Neutrophil (primary cell): ENCODE results near the gene ASPHD2.

Source experiments
- H3K27ac ChIP-seq: fragments of 200-600 bp; sonication (generic); 2 replicates; pipeline ENCODE4 v1.5.1; 2016; ENCODE audit warnings: mild to moderate bottlenecking, moderate library complexity
- H3K27me3 ChIP-seq: fragments of 200-600 bp; sonication (generic); 2 replicates; pipeline ENCODE4 v1.6.0; 2016; ENCODE audit warnings: mild to moderate bottlenecking
- H3K36me3 ChIP-seq: fragments of 200-600 bp; sonication (generic); 2 replicates; pipeline ENCODE4 v1.5.1; 2017
- H3K4me1 ChIP-seq, 2 experiments: fragments of 200-600 bp in 1 of 2; sonication (generic) in 1 of 2; 1 replicate in 1 of 2; 2 replicates in 1 of 2; pipeline versions ENCODE4 v1.5.1 to v1.6.1; 2013 to 2016; ENCODE audit warnings: low read depth in 1 of 2, low read length in 1 of 2, mild to moderate bottlenecking in 1 of 2, moderate library complexity in 1 of 2; ENCODE audit not compliant: control insufficient read depth in 1 of 2, insufficient read depth in 1 of 2
- H3K4me3 ChIP-seq, 2 experiments: fragments of 200-600 bp in 1 of 2; sonication (generic) in 1 of 2; 1 replicate in 1 of 2; 2 replicates in 1 of 2; pipeline ENCODE4 v1.5.1; 2013 to 2016; ENCODE audit warnings: low read depth in 1 of 2, low read length in 1 of 2, mild to moderate bottlenecking in 1 of 2, moderate library complexity in 1 of 2
- H3K9me3 ChIP-seq: fragments of 200-600 bp; sonication (generic); 2 replicates; pipeline ENCODE4 v1.5.1; 2016
- TF ChIP-seq, protein P1 (sequence below): fragments of 200-600 bp; sonication (generic); IDR thresholded peaks from 2 replicates; pipeline ENCODE4 v1.5.1; 2016; ENCODE audit warnings: antibody characterized with exemption

Gene ASPHD2

DNA sequence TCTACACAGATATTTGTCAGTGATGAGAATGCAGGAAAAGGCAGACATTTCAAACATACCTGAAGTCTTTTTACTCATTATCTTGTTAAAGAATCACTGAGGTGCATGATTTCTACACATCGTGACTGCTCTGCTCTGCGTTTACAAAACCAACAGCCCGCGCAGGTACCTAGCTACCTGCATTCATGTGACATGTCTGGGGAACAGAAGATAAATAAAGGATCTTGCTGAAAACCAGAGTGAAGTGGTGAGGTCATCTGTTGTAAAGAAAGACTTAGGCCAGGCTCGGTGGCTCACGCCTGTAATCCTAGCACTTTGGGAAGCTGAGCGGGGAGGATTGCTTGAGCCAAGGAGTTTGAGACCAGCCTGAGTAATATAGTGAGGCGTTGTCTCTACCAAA is 15.7 kb downstream of the ASPHD2 start:
- TF ChIP-seq, protein P1, sequence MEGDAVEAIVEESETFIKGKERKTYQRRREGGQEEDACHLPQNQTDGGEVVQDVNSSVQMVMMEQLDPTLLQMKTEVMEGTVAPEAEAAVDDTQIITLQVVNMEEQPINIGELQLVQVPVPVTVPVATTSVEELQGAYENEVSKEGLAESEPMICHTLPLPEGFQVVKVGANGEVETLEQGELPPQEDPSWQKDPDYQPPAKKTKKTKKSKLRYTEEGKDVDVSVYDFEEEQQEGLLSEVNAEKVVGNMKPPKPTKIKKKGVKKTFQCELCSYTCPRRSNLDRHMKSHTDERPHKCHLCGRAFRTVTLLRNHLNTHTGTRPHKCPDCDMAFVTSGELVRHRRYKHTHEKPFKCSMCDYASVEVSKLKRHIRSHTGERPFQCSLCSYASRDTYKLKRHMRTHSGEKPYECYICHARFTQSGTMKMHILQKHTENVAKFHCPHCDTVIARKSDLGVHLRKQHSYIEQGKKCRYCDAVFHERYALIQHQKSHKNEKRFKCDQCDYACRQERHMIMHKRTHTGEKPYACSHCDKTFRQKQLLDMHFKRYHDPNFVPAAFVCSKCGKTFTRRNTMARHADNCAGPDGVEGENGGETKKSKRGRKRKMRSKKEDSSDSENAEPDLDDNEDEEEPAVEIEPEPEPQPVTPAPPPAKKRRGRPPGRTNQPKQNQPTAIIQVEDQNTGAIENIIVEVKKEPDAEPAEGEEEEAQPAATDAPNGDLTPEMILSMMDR, result no peak
- no peak overlapping the region for H3K4me3 ChIP-seq
- H3K36me3 ChIP-seq, result peaks cover under 1% of the 10 kb centered on the region

DNA sequence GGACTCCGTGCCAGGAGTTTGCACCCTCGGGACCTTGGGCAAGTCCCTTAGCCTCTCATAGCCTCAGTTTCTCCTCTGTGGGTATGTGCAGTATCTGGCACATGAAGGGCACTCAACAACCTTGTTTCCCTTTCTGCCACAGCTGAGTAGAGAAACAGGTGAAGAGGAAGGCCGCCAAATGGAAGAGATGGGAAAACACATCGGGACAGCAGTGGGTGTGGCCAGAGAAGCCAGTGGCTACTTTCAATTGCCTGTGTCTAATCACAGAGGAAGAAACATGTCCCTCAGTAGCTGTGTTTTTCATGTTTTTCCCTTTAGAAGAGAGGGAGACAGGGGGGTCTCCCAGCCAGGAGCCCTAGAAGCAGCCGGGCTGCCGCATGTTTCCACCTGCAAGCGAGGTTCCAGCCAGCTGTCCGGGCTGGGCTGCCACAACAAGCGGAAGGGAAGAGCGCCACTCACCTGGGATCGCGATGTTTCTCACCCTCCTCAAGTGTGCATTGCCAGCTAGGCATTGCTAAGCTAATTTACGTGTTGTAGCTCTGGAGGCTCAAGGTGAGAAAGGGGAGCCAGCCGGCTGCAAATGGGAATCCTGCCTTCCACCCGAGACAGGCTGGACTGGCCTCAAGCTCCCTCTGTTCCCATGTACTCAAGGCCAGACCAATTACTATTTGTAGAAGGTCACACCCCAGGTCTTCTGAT is 16.7 kb downstream of the ASPHD2 start:
- no peaks in the 10 kb centered on the region for H3K27me3 ChIP-seq
- H3K36me3 ChIP-seq, result peaks cover 10% of the 10 kb centered on the region
- no peaks in the 10 kb centered on the region for H3K9me3 ChIP-seq
- TF ChIP-seq, protein P1, result no peak
- no peak overlapping the region for H3K27ac ChIP-seq
- H3K4me3 ChIP-seq, result no peak overlapping the region
- H3K4me1 ChIP-seq, result no peaks in the 10 kb centered on the region

More for the DNA sequence above, 15.7 kb downstream of the ASPHD2 start:
- Histone ChIP-seq H3K27ac (no peak overlapping the region), H3K9me3 (no peaks in the 10 kb centered on the region), H3K27me3 (no peaks in the 10 kb centered on the region), H3K4me1 (no peaks in the 10 kb centered on the region)

DNA sequence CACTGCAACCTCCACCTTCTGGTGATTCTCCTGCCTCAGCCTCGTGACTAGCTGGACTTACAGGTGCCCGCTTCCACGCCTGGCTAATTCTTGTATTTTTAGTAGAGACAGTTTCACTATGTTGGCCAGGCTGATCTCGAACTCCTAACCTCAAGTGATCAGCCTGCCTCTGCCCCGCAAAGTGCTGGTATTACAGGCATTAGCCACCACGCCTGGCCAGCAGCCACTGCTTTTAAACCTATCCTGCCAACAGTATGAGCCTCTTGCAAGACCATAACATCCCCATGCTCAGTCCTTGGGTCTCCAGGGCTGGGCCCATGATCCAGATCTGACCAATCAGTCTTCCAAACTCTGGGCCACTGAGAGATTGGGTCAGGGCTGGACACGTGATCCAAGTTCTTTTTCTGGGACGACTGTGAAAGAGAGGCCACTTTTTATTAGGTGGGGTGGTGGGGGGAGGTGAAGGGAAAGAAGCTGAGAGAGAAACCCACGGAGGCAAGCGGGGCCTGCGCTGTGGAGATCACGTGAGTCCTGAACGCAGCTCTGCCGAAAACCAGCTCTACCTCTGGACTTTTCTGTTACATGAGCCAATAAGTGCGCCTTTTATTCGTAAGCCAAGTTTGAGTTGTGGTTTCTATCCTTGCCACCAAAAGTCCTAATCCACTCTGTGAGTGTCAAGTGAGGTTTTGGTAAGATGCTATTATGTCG is 17.9 kb downstream of the ASPHD2 start:
- Histone ChIP-seq H3K4me3 (no peak overlapping the region), H3K9me3 (no peaks in the 10 kb centered on the region), H3K27me3 (no peaks in the 10 kb centered on the region), H3K27ac (no peak overlapping the region), H3K4me1 (no peaks in the 10 kb centered on the region), H3K36me3 (peaks cover 22% of the 10 kb centered on the region)
- TF ChIP-seq, protein P1, result no peak

DNA sequence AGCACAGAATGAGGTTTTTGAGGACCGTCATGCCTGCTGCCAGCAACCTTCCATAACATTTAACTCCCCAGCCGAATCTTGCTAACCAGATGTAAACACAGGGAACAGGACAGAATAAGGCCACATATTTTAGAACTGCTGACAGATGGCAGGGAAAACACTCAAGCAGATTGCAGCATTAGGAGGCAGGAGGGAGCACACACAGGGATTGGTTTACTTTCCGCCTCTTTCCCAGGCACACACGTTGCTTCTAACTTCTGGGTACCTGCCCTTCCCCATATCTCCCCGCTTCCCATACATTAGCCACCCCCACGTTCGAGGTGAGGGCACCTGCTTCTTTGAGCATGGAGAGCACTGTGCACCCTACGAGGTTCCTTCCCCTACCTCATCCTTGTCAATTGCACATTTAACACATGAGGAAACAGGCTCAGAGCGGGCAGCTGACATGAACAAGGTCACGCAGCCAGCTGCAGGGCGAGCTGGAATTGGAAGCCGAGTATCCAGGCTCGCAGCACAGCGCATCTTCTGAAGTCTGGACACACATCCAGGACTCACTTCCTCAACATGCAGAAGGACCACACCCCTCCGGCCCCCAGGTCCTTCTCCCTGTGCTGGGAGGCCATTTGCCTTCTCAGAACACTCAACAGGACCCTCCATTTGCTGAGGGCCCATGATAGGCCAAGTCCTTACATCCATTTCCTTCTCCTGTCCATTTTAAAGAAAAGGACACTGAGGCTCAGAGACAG is 18.7 kb downstream of the ASPHD2 start:
- Histone ChIP-seq H3K27ac (no peak overlapping the region), H3K4me1 (no peaks in the 10 kb centered on the region), H3K27me3 (no peaks in the 10 kb centered on the region), H3K9me3 (no peaks in the 10 kb centered on the region), H3K36me3 (peaks cover 30% of the 10 kb centered on the region), H3K4me3 (no peak overlapping the region)
- TF ChIP-seq, protein P1, result no peak

DNA sequence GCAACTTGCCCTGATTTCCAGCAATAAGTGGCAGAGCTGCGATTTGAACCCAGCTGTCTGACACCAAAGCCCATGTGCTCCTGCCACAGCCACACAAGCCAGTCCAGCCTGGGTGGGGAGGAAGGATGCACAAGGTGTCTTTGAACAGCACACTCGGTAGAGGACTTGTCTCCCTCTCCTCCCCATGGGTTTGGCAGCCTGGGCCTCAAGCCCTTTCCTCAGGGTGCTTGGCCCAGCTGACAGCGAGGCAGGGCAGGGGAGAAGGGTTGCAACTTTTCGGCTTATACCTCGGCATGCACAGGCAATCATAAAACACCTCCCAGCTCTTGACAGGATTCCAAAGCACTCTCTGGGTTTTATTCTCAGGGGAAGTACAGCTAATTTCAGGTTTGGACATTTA is 19.3 kb downstream of the ASPHD2 start:
- TF ChIP-seq, protein P1, result no peak
- peaks cover 36% of the 10 kb centered on the region for H3K36me3 ChIP-seq
- no peaks in the 10 kb centered on the region for H3K4me1 ChIP-seq
- H3K27me3 ChIP-seq, result no peaks in the 10 kb centered on the region
- no peak overlapping the region for H3K4me3 ChIP-seq
- H3K9me3 ChIP-seq, result no peaks in the 10 kb centered on the region
- no peak overlapping the region for H3K27ac ChIP-seq
